ENCODE data around the gene DLGAP1.
"Not testable (repeated sequence)": the region's sequence is repeated elsewhere in the genome, so short reads cannot be mapped to it uniquely, and the experiment has no call there.

The DLGAP1 gene

GRCh38 chr18:4357579-4357978 is 97.5 kb downstream of the DLGAP1 start:
- H3K27ac Mint-ChIP-seq, result no peak overlapping the region
- intact Hi-C loops (cut with micrococcal nuclease), result no loop called here
- H3K9me3 Mint-ChIP-seq, result peaks cover 51% of the 10 kb centered on the region
- no peaks in the 10 kb centered on the region for H3K36me3 Mint-ChIP-seq (ENCODE audit: low read depth)
- H3K4me3 Mint-ChIP-seq, result no peak overlapping the region
- H3K27me3 Mint-ChIP-seq, result no peaks in the 10 kb centered on the region
- no peaks in the 10 kb centered on the region for H3K4me1 Mint-ChIP-seq (ENCODE audit: low read depth)

GRCh38 chr18:4356929-4357328 is 98.2 kb downstream of the DLGAP1 start:
- Mint-ChIP-seq H3K36me3 (ENCODE audit: low read depth) (no peaks in the 10 kb centered on the region), H3K9me3 (peaks cover 44% of the 10 kb centered on the region), H3K4me3 (no peak overlapping the region), H3K27ac (no peak overlapping the region), H3K4me1 (ENCODE audit: low read depth) (no peaks in the 10 kb centered on the region), H3K27me3 (no peaks in the 10 kb centered on the region)
- intact Hi-C loops (cut with micrococcal nuclease), result no loop called here

DNA sequence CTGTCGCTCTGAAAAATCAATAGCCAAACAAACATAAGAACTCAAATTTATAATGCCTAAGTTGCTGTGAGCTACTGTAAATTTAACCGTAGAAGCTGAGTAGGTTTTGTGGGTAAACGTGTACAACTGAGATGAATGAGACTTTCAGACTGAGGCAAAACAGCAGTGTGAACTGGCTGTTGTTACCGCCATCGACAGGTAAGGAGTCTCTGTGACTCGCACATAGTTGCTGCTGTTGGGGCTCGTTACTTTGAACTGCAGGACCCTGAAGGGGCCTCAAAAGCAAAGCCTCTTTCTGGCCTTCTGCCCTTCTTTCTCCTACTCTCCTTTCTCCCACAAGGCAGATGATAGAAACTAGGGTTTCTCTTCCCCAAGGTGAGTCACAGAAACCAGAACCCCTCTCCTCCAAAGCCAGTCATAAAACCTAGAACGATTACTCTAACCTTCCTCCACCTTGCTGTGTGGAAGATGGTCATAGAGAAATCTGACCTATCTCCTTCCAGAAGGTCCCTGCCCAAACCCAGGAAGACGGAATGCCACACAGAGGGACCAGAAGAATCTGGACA is 101.2 kb downstream of the DLGAP1 start:
- H3K27ac Mint-ChIP-seq, result no peak overlapping the region
- peaks cover 25% of the 10 kb centered on the region for H3K9me3 Mint-ChIP-seq
- no peaks in the 10 kb centered on the region for H3K27me3 Mint-ChIP-seq
- intact Hi-C loops (cut with micrococcal nuclease), result no loop called here
- H3K36me3 Mint-ChIP-seq (ENCODE audit: low read depth), result no peaks in the 10 kb centered on the region
- H3K4me3 Mint-ChIP-seq, result no peak overlapping the region
- H3K4me1 Mint-ChIP-seq (ENCODE audit: low read depth), result no peaks in the 10 kb centered on the region

- Mint-ChIP-seq H3K27ac (no peak overlapping the region), H3K9me3 (peaks cover 25% of the 10 kb centered on the region), H3K4me1 (ENCODE audit: low read depth) (no peaks in the 10 kb centered on the region), H3K27me3 (no peaks in the 10 kb centered on the region), H3K36me3 (ENCODE audit: low read depth) (no peaks in the 10 kb centered on the region), H3K4me3 (no peak overlapping the region)
- intact Hi-C loops (cut with micrococcal nuclease), result no loop called here
Measured at GRCh38 chr18:4352746-4353551, 102.2 kb downstream of the DLGAP1 start.

- H3K9me3 Mint-ChIP-seq, result peaks cover 11% of the 10 kb centered on the region
- no peaks in the 10 kb centered on the region for H3K4me1 Mint-ChIP-seq (ENCODE audit: low read depth)
- no peaks in the 10 kb centered on the region for H3K36me3 Mint-ChIP-seq (ENCODE audit: low read depth)
- intact Hi-C loops (cut with micrococcal nuclease), result no loop called here
- no peaks in the 10 kb centered on the region for H3K27me3 Mint-ChIP-seq
- H3K4me3 Mint-ChIP-seq, result no peak overlapping the region
- H3K27ac Mint-ChIP-seq, result no peak overlapping the region
Measured at GRCh38 chr18:4351005-4351404, 104.1 kb downstream of the DLGAP1 start.

DNA sequence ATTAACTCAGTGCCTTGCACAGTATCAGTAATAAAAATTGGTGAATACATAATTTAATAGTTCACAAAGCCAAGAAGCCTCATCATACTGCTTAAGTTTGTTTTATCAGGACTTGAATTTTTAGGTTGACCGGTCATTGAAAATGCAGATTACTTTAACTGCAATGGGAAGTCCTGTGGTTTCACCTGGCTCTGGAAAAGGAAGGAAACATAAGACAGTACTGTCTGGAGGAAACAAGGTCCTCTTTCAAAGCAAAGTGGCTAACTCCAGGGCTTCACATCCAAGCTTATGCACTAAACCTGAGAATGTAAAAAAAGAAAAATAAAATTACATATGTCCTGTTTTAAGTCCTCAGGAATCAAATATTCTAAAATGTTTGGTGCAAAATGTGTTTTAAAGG is 119.7 kb downstream of the DLGAP1 start:
- Mint-ChIP-seq H3K36me3 (ENCODE audit: low read depth) (no peaks in the 10 kb centered on the region), H3K4me1 (ENCODE audit: low read depth) (no peaks in the 10 kb centered on the region), H3K27me3 (no peaks in the 10 kb centered on the region), H3K4me3 (no peak overlapping the region), H3K9me3 (peaks cover 16% of the 10 kb centered on the region), H3K27ac (no peak overlapping the region)
- intact Hi-C loops (cut with micrococcal nuclease), result no loop called here

DNA sequence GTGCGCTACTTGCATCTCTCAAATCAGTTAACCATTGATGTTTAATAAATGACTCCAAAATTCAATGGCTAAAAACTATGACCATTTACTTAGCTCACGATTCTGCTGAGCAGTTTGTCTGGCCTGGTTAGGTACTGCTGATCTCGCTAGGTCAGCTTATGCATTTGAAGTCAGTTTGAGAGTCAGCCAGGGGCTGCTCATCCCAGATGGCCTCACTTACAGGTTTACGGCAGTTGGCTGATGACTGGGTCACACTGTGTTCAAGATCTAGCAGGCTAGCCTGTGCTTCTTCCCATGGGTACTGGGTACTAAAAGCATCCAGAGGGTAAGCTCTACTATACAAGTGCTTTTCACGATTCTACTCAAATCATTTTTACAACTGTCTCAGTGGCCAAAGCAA is 122.1 kb downstream of the DLGAP1 start:
- intact Hi-C loops (cut with micrococcal nuclease), result no loop called here
- Mint-ChIP-seq H3K9me3 (peaks cover 16% of the 10 kb centered on the region), H3K27me3 (no peaks in the 10 kb centered on the region), H3K27ac (no peak overlapping the region), H3K4me3 (no peak overlapping the region), H3K36me3 (ENCODE audit: low read depth) (no peaks in the 10 kb centered on the region), H3K4me1 (ENCODE audit: low read depth) (no peaks in the 10 kb centered on the region)

GRCh38 chr18:4319738-4320677 is 135.1 kb downstream of the DLGAP1 start:
- Mint-ChIP-seq H3K9me3 (peaks cover 13% of the 10 kb centered on the region), H3K27ac (no peak overlapping the region), H3K36me3 (ENCODE audit: low read depth) (no peaks in the 10 kb centered on the region), H3K4me3 (no peak overlapping the region), H3K27me3 (no peaks in the 10 kb centered on the region), H3K4me1 (ENCODE audit: low read depth) (no peaks in the 10 kb centered on the region)
- intact Hi-C loops (cut with micrococcal nuclease), result no loop called here

- H3K27ac Mint-ChIP-seq, result no peak overlapping the region
- peaks cover 13% of the 10 kb centered on the region for H3K9me3 Mint-ChIP-seq
- H3K4me1 Mint-ChIP-seq (ENCODE audit: low read depth), result no peaks in the 10 kb centered on the region
- H3K4me3 Mint-ChIP-seq, result no peak overlapping the region
- no peaks in the 10 kb centered on the region for H3K36me3 Mint-ChIP-seq (ENCODE audit: low read depth)
- intact Hi-C loops (cut with micrococcal nuclease), result no loop called here
- H3K27me3 Mint-ChIP-seq, result no peaks in the 10 kb centered on the region
Measured at GRCh38 chr18:4318311-4318710, 136.8 kb downstream of the DLGAP1 start.

- H3K27me3 Mint-ChIP-seq; H3K9me3 Mint-ChIP-seq; intact Hi-C loops (cut with micrococcal nuclease); H3K27ac Mint-ChIP-seq; H3K36me3 Mint-ChIP-seq (ENCODE audit: low read depth); H3K4me3 Mint-ChIP-seq; H3K4me1 Mint-ChIP-seq (ENCODE audit: low read depth): not testable (repeated sequence)
Measured at GRCh38 chr18:4311945-4312344, 143.2 kb downstream of the DLGAP1 start.

- Mint-ChIP-seq H3K4me1 (ENCODE audit: low read depth) (no peaks in the 10 kb centered on the region), H3K36me3 (ENCODE audit: low read depth) (no peaks in the 10 kb centered on the region), H3K4me3 (no peak overlapping the region), H3K27me3 (no peaks in the 10 kb centered on the region), H3K9me3 (no peaks in the 10 kb centered on the region), H3K27ac (no peak overlapping the region)
- intact Hi-C loops (cut with micrococcal nuclease), result no loop called here
Measured at GRCh38 chr18:4311136-4311535, 144.0 kb downstream of the DLGAP1 start.

- Mint-ChIP-seq H3K4me3 (no peak overlapping the region), H3K4me1 (ENCODE audit: low read depth) (no peaks in the 10 kb centered on the region), H3K36me3 (ENCODE audit: low read depth) (no peaks in the 10 kb centered on the region), H3K9me3 (no peaks in the 10 kb centered on the region), H3K27ac (no peak overlapping the region), H3K27me3 (no peaks in the 10 kb centered on the region)
- intact Hi-C loops (cut with micrococcal nuclease), result no loop called here
Measured at GRCh38 chr18:4309227-4309626, 145.9 kb downstream of the DLGAP1 start.

DNA sequence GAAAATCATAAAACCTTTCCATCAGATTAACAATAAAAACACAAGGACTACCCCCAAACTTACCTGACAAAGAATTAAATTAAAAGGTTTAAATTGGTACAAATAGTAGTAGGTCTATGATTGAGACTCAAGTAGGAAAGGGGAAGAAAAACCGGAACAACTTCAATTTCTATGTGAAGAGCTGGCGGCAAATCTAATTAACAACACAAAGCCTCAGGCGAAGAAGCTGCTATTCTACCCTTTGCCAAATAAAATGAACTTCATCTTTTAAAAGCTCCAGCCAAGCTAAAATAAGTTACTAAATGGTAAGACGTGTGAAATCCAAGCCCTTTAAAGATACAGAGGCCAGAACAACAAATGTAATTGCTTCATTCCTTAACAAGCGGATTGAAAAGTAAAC is 146.5 kb downstream of the DLGAP1 start:
- Mint-ChIP-seq H3K27me3 (no peaks in the 10 kb centered on the region), H3K27ac (no peak overlapping the region), H3K36me3 (ENCODE audit: low read depth) (no peaks in the 10 kb centered on the region), H3K4me3 (no peak overlapping the region), H3K9me3 (no peaks in the 10 kb centered on the region), H3K4me1 (ENCODE audit: low read depth) (no peaks in the 10 kb centered on the region)
- intact Hi-C loops (cut with micrococcal nuclease), result no loop called here

DNA sequence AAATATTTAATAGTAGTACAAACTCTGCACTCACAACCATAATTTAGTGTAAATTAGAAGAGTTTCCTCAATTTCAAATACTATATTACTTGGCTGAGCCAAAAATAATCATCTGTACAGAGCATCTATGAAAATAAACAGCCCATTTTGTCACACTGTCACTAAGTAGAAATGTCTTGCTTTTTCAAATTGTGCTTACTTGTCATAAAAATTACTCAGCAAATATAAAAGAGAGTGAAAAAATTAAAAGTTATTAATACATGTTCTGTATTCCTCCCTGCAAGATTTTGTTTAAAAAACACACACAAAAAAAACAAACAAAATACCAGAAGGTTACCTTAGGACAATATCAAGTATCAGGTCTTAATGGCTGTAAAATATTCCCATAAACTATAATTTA is 155.7 kb downstream of the DLGAP1 start:
- H3K36me3 Mint-ChIP-seq (ENCODE audit: low read depth), result no peaks in the 10 kb centered on the region
- H3K9me3 Mint-ChIP-seq, result peaks cover 9% of the 10 kb centered on the region
- no peak overlapping the region for H3K4me3 Mint-ChIP-seq
- no peaks in the 10 kb centered on the region for H3K4me1 Mint-ChIP-seq (ENCODE audit: low read depth)
- H3K27ac Mint-ChIP-seq, result no peak overlapping the region
- intact Hi-C loops (cut with micrococcal nuclease), result no loop called here
- H3K27me3 Mint-ChIP-seq, result no peaks in the 10 kb centered on the region

Measured in dendritic cell treated with granulocyte-macrophage colony-stimulating factor and Interleukin-4, amounts not matched to agents 40 ng/mL and 50 ng/mL, for 4 days (primary cell).